HFF-Myc (cell line): ENCODE data around the gene GOLGA2.

ENCODE experiments used
- DNase-seq: peaks from one replicate; pipeline ENCODE4 v3.0.0-alpha.2; 2011; ENCODE audit warnings: low read depth; ENCODE audit errors: extremely low read depth
- H3K4me3 ChIP-seq: replicated peaks from 2 replicates; pipeline ENCODE4 v1.5.1; 2011; ENCODE audit warnings: low read depth, mild to moderate bottlenecking, control low read depth, low read length
- TF ChIP-seq, protein P1 (sequence below): IDR thresholded peaks from 2 replicates; pipeline ENCODE4 v1.5.1; 2012; ENCODE audit warnings: mild to moderate bottlenecking, low read depth, low read length, control low read depth; ENCODE audit errors: missing control alignments

GOLGA2 gene

DNA sequence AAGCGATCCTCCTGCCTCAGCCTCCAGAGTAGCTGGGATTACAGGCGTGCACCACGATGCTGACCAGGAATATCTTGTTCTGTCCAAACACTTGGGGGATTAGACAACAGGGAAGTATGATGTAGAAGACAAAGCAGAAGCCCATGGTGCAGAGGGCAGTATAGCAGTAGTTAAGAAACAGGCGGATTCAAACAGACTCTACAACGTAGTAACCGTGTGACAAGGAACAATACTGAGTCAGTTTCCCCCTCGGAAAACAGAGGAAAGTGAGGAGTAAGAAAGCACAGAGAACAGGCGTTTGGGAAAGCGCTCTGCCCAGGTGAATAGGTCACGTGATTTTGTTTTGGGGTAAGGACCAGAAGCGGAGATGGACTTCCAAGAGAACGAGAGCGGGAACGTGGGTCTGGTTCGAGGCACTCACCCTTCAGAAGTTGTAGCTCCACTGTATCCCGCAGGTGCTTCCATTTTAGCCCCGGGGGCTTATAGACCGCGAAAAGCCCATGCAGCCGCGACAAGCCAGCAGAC is 46.1 kb upstream of the GOLGA2 start:
- DNase-seq = no peak
- peak overlapping the region; percentile 97 for H3K4me3 ChIP-seq
- TF ChIP-seq, protein P1, sequence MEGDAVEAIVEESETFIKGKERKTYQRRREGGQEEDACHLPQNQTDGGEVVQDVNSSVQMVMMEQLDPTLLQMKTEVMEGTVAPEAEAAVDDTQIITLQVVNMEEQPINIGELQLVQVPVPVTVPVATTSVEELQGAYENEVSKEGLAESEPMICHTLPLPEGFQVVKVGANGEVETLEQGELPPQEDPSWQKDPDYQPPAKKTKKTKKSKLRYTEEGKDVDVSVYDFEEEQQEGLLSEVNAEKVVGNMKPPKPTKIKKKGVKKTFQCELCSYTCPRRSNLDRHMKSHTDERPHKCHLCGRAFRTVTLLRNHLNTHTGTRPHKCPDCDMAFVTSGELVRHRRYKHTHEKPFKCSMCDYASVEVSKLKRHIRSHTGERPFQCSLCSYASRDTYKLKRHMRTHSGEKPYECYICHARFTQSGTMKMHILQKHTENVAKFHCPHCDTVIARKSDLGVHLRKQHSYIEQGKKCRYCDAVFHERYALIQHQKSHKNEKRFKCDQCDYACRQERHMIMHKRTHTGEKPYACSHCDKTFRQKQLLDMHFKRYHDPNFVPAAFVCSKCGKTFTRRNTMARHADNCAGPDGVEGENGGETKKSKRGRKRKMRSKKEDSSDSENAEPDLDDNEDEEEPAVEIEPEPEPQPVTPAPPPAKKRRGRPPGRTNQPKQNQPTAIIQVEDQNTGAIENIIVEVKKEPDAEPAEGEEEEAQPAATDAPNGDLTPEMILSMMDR = no peak

DNA sequence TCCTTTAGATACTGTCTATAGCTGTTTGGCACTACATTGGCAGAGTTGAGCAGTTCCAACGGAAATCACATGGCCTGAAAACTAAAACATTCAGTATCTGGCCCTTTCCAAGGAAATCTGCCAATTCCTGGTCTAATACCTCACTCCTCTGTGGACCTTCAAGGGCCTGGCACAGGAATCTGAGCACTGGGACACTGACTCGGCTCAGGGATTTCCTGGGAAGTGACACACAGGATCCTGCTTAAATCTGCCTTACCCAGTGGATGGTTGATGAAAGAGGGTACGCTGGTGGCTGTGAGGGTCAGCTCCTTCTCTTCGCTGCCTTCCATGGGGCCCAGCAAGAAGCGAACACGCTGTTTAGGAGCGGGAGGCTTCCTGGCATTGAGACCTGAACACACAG is 45.5 kb upstream of the GOLGA2 start:
- TF ChIP-seq, protein P1 = no peak
- peak overlapping the region; percentile 97 for H3K4me3 ChIP-seq
- no peak for DNase-seq

DNA sequence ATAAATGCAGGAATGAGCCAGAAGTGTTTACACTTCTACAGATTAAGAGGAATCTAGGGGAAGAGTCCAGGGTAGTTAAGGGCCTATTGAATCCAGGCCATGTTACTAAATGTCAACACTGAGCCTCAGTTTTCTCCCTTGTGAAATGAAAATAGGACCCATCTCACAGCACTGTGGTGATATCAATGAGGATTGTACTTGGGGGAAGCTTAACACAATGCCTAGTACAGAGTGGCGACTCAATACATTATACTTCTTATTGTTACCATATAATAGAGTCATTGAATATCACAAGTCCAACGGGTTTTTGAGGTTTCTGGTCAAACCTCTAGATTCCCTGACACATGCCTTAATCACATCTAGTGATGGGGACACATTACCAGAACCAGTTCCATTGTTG is 41.8 kb upstream of the GOLGA2 start:
- H3K4me3 ChIP-seq = no peak overlapping the region
- TF ChIP-seq, protein P1 = no peak
- DNase-seq = no peak

DNA sequence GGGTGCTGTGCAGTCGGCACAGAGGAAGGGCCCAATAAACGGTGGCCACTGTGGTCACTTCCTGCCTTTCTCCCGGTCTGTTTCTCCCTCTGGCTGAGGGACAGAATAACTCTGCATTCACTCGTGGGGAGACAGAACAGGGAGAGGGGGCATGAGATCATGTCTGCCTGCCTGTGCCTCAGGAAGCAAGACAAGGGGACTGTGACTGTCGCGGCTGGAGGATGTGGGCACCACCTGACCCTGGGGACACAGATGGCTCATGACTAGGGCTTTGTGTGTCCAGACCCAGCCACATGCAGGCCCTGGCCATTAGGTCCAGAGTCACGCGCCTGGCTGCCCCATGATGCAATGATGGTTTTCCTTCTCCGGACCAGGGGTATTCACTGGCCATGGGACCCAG is 40.6 kb upstream of the GOLGA2 start:
- H3K4me3 ChIP-seq = no peak overlapping the region
- DNase-seq = no peak
- TF ChIP-seq, protein P1 = no peak

DNA sequence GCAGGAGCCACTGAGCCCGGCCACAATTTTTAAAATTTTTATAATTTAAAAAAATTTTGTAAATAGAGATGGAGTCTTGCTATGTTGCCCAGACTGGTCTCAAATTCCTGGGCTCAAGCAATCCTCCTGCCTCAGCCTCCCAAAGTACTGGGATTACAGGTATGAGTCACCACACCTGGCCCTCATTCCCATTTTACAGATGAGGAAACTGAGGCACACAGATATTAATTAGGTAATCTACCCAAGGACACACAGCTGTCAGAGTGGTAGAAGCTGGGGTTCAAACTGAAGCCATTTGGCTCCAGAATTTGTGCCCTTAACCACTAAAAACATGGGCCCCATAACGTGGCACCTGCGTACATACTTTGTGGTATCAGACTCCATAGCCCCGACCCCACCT is 38.9 kb upstream of the GOLGA2 start:
- TF ChIP-seq, protein P1 = no peak
- H3K4me3 ChIP-seq = no peak overlapping the region
- DNase-seq = no peak

DNA sequence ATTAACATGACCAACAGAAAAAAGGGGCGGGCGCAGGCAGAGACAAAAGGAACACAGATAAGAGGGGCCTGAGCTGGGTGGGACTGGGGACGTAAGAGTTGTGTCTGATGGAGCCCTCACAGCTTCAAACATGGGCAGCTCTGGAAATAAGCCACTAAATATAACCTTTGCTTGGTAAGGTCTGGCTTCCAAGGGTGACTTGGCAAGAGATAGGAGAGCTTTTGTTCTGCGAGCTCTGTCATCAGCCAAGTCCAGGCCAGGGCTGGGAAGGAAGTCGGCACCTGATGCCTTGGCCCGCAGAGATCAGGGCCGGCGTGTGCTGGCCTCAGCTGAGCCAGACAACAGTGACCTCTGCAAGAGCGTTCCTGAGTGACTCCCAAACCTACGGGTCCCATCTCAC is 34.7 kb upstream of the GOLGA2 start:
- H3K4me3 ChIP-seq = no peak overlapping the region
- DNase-seq = no peak
- TF ChIP-seq, protein P1 = no peak

DNA sequence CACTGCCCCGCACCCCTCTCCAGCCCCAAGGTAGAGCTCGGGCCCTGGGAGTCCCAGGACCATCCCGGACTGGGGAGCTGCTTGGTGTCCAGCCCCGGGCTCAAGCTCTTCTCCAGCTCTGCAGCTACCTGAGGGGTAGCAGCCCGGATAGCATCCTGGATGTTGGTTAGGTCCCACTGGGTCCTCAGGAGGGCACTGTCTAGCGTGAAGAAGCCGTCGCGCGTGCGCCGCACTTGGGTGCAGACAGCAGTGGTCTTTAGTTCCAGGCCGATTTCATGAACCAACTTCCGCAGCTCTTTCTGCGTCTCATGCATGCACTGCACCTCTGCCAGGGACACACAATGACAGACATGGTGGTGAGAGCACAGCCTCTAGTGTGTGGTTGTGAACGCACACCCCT is 33.7 kb upstream of the GOLGA2 start:
- no peak overlapping the region for H3K4me3 ChIP-seq
- TF ChIP-seq, protein P1 = no peak
- DNase-seq = no peak
